Sigmoid colon (tissue), 7 donors: ENCODE data around the gene TLCD1. TPM values are rescaled to one million over a fixed set of nuclear protein-coding genes. Genes with fewer than 3 reads are reported as not detected.

ENCODE experiments used
- DNase-seq: peaks from one replicate; pipeline ENCODE4 v3.0.0-alpha.2; 2019
- H3K27ac ChIP-seq, 4 donors: fragments of 200-600 bp; sonication (generic); one replicate each; pipeline ENCODE4 v1.5.1; 2016 to 2019; ENCODE audit warnings: mild to moderate bottlenecking in 1 of 4
- H3K27me3 ChIP-seq, 3 donors: fragments of 200-600 bp; sonication (generic); one replicate each; pipeline ENCODE4 v1.5.1; 2019; ENCODE audit warnings: mild to moderate bottlenecking in 1 of 3
- H3K36me3 ChIP-seq, 4 donors: fragments of 200-600 bp; sonication (generic); one replicate each; pipeline ENCODE4 v1.5.1; 2016 to 2019
- H3K4me1 ChIP-seq, 4 donors: fragments of 200-600 bp; sonication (generic); one replicate each; pipeline ENCODE4 v1.5.1; 2017 to 2019
- H3K4me3 ChIP-seq, 4 donors: fragments of 200-600 bp; sonication (generic); one replicate each; pipeline ENCODE4 v1.5.1; 2017 to 2019; ENCODE audit warnings: mild to moderate bottlenecking in 2 of 4, moderate library complexity in 1 of 4
- H3K9me3 ChIP-seq, 4 donors: fragments of 200-600 bp in 3 of 4; sonication (generic) in 3 of 4; one replicate each; pipeline versions ENCODE4 v1.5.1 to v1.6.1; 2013 to 2019
- CTCF ChIP-seq, 4 experiments: fragments of 450-650 bp in 3 of 4; fragments of 200-600 bp in 1 of 4; IDR thresholded peaks; one replicate each; pipeline ENCODE4 v1.5.1; 2016 to 2019; ENCODE audit warnings: antibody characterized with exemption in 4 of 4, mild to moderate bottlenecking in 3 of 4, moderate library complexity in 2 of 4
- EP300 ChIP-seq, 4 donors: sonication (generic); formaldehyde crosslinking; IDR thresholded peaks; one replicate each; pipeline ENCODE4 v1.6.1; 2017; ENCODE audit warnings: antibody characterized with exemption in 4 of 4
- POLR2A ChIP-seq, 2 donors: fragments of 450-650 bp; IDR thresholded peaks; one replicate each; pipeline ENCODE4 v1.6.1; 2016; ENCODE audit warnings: antibody characterized with exemption in 2 of 2, mild to moderate bottlenecking in 2 of 2, moderate library complexity in 2 of 2
- POLR2AphosphoS5 ChIP-seq, 4 donors: sonication (generic); formaldehyde crosslinking; IDR thresholded peaks; one replicate each; pipeline ENCODE4 v1.6.1; 2017; ENCODE audit warnings: antibody characterized with exemption in 4 of 4
- WGBS, 2 donors: extraction: QIAGEN DNeasy Blood & Tissue Kit; methylation state at CpG; one replicate each; pipeline ENCODE4 v1.1.7; 2013; 5-methylcytosine and 5-hydroxymethylcytosine counted together
- intact Hi-C: fragments of 100-400 bp; cut with DNase I; formaldehyde crosslinking; loops from one replicate; pipeline ENCODE4 v1.15.1; 2023
- polyA plus RNA-seq, 3 donors: library from polyadenylated mRNA; stranded (reverse); fragments of 200-250 nt; gene quantifications; one replicate each; pipeline ENCODE4 v1.2.3, GENCODE V29; 2013
- total RNA-seq, 4 donors: library from RNA; depleted of rRNA; stranded (reverse); fragments of >200 nt; gene quantifications; one replicate each; pipeline ENCODE4 v1.1.0, GENCODE V29; 2016
- donor health status: healthy with polysubstance abuse.
- donor health status: Bipolar disorder and iron deficiency.
- donor health status: healthy.

TLCD1 gene
- total and polyA plus RNA-seq, 7 donors = 0.66 to 14.2 (median 2.1) TPM; not detected in 2

- DNase-seq = peak; percentile 64
- WGBS, 2 donors = 96 to 97% methylated on average over 32 of the region's 32 CpGs
- TF ChIP-seq CTCF (IDR thresholded peaks at IDR 0.05) (no peak), EP300 (IDR thresholded peaks at IDR 0.05) (no peak), POLR2AphosphoS5 (IDR thresholded peaks at IDR 0.05) (no peak), POLR2A (IDR thresholded peaks at IDR 0.05) (no peak)
- intact Hi-C loops = no loop called here
- H3K36me3 ChIP-seq = peaks cover 0 to 36% (median 12%) of the 10 kb centered on the region in 4 donors
- no peak overlapping the region for H3K27ac ChIP-seq
- H3K4me1 ChIP-seq = peaks cover 0 to 12% (median 4%) of the 10 kb centered on the region in 4 donors
- no peaks in the 10 kb centered on the region for H3K9me3 ChIP-seq
- no peaks in the 10 kb centered on the region for H3K27me3 ChIP-seq
- no peak overlapping the region for H3K4me3 ChIP-seq
Measured at GRCh38 chr17:28758411-28759121, 32.5 kb upstream of the TLCD1 start.

GRCh38 chr17:28756049-28756804, 30.2 kb upstream of the TLCD1 start:
- no peak for DNase-seq
- no peak for TF ChIP-seq CTCF (IDR thresholded peaks at IDR 0.05)
- no peak for TF ChIP-seq POLR2A (IDR thresholded peaks at IDR 0.05)
- TF ChIP-seq POLR2AphosphoS5 (IDR thresholded peaks at IDR 0.05) = no peak
- 83 to 92% methylated on average over 5 of the region's 5 CpGs for WGBS, 2 donors

GRCh38 chr17:28755486-28755885, 29.5 kb upstream of the TLCD1 start:
- H3K36me3 ChIP-seq = peaks cover 0 to 36% (median 12%) of the 10 kb centered on the region in 4 donors
- intact Hi-C loops = no loop called here
- TF ChIP-seq EP300 (IDR thresholded peaks at IDR 0.05) (no peak), POLR2AphosphoS5 (IDR thresholded peaks at IDR 0.05) (no peak), CTCF (IDR thresholded peaks at IDR 0.05) (no peak), POLR2A (IDR thresholded peaks at IDR 0.05) (no peak)
- no peak overlapping the region for H3K27ac ChIP-seq
- H3K27me3 ChIP-seq = no peaks in the 10 kb centered on the region
- H3K4me3 ChIP-seq = no peak overlapping the region
- peaks cover 0 to under 1% (median 0%) of the 10 kb centered on the region in 4 donors for H3K4me1 ChIP-seq
- no peak for DNase-seq
- no peaks in the 10 kb centered on the region for H3K9me3 ChIP-seq
- WGBS, 2 donors = 90 to 94% methylated on average over 7 of the region's 7 CpGs

More at GRCh38 chr17:28756049-28756804, 30.2 kb upstream of the TLCD1 start:
- no peak overlapping the region for H3K27ac ChIP-seq
- H3K4me3 ChIP-seq = no peak overlapping the region
- no peaks in the 10 kb centered on the region for H3K27me3 ChIP-seq
- no peaks in the 10 kb centered on the region for H3K9me3 ChIP-seq
- peaks cover 0 to 36% (median 12%) of the 10 kb centered on the region in 4 donors for H3K36me3 ChIP-seq
- intact Hi-C loops = no loop called here
- H3K4me1 ChIP-seq = peaks cover 0 to 6% (median under 1%) of the 10 kb centered on the region in 4 donors

- TF ChIP-seq POLR2AphosphoS5 (IDR thresholded peaks at IDR 0.05) = no peak
- TF ChIP-seq POLR2A (IDR thresholded peaks at IDR 0.05) = no peak
- Histone ChIP-seq H3K27ac (no peak overlapping the region), H3K36me3 (peaks cover 0 to 13% (median 4%) of the 10 kb centered on the region in 4 donors), H3K27me3 (no peaks in the 10 kb centered on the region), H3K9me3 (no peaks in the 10 kb centered on the region), H3K4me3 (no peak overlapping the region), H3K4me1 (peaks cover 0 to 11% (median 5%) of the 10 kb centered on the region in 4 donors)
- intact Hi-C loops = no loop called here
- 92 to 94% methylated on average over 10 of the region's 10 CpGs for WGBS, 2 donors
- DNase-seq = no peak
Measured at GRCh38 chr17:28751600-28752366, 25.8 kb upstream of the TLCD1 start.
